Measurements from ENCODE around the gene KDM5B.

KDM5B gene

GRCh38 chr1:202711949-202712635 is 96.1 kb downstream of the KDM5B start:
- DNase-seq (ENCODE audit: low read depth): no peak

DNA sequence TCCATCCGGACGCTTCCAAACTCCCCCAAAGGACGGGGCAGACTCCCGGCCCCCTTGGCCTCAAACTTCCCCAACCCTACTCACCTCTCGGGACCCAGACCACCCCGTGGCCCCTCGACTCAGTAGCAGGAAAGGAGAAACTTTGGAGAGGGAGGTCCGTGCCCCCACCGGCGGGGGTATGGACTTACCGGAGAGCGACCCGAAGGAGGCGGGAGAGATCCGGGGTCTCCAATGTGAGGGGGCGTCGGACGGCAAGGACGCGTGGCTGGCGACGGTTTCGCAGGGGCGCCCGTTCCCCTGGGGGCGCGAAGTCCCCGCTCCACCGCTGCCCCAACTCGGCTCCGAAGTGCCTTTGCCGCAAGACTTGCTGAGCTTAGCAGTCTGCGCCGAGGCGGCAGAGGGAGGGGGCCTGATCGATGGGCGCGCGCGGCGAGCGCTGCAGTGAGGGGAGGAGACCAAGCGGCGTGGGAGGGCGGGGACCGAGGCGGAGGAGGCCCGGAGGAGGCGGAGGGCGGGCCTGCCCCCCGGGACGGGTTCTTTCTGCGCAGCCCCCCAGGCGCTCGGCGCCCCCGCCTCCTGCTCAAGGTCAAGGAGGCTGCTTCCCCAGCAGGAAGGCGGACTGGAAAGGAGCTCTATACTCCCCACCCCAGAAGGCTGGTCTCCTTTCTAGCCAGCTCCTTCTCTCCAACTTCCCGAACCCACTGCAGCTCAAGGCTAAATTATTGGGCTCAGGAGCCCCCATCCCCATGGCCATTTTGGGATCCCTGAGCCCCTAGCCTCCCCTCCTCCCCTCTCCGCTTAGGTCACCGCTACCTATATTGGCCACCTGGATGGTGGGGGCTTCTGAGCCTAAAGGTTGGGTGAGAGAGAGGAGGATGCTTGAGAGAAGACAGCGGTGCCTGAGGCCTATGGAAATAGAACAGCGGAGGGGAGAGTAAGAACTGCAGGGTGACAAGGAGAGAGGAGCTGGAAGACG is 97.9 kb downstream of the KDM5B start, which contains the start of gene SYT2:
Gene SYT2 (minus strand): TSS at position 385 of the 976 bp plus-strand sequence. CDS start 104,682 bp downstream, outside the sequence.
- no peak for DNase-seq (ENCODE audit: low read depth)

DNA sequence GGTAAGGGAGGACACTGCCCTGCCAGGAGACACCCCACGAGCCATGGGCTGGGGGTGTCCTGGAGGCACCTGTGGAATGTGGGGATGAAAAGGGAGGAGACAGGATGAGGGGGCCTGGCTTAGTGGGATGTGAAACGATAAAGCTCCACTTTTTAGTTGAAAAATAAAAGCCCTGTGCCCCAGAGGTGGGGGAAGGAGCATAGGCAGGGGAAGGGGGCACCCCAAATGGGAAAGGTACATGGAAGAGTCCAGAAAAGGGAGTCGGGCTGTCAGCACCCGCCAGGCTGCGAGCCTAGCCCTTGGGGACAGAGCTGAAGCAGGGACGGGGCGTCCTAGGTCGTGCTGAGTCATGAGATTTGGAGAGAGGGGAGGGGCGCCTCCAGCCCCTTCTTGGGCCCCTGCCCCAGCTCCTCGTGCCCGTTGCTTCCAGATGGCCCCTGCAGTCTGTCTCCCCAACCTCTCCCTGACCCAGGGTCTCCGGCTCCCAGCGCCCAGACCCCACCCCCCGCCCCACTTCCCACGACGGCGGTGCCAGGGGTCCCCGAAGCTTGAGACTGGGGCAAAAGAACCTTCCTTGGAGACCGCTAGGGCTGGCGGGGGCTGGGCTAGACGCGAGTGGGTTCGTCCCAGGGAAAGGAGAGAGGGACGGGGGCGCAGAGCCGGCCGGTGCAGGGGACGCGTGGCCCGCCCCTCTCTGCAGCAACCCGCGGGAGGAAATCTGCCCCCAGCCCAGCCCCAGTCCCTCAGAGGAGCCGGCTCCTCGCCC is 98.8 kb downstream of the KDM5B start:
- DNase-seq (ENCODE audit: low read depth): no peak

DNA sequence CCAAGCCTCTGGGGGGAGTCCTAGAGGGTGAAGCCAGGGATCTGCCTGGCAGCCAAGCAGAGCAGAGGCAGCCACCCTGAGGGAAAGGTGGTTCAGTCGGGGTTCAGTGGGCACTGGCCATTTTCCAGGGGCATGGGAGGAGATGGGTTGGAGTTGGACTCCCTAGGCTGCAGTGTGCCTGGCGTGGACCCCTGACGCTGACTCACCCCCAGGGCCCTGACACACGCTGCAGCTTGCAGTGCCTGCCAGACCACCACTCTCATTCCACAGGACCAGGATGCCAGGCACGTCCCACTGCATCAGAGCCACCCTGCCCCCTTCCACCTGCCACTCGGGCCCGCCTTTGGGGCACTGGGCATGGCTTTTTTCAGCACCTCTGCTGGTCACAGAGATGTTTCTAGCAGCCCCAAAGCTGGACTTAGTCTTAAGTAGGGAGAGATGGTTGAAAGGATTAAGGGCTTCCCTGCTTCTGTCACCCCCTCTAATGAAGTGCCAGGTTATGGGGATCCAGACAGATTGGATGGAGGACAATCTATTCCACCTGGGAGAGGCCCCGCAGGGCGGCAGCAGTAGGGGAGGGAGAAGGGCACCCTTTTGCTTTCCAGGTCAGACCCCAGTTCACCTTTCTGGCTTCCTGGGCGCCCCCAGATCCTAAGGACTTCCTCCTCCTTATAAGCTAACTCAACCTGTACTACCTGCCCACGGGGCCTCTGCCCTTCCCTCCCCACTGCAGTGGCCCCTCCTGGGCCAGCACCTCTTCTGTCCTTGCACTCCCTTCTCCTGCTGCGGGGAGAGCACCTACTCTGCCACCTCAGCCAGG is 99.6 kb downstream of the KDM5B start:
- no peak for DNase-seq (ENCODE audit: low read depth)

GRCh38 chr1:202706851-202707250 is 101.4 kb downstream of the KDM5B start:
- DNase-seq (ENCODE audit: low read depth): no peak

- DNase-seq (ENCODE audit: low read depth): no peak
Measured at GRCh38 chr1:202704601-202705000, 103.6 kb downstream of the KDM5B start.

- DNase-seq (ENCODE audit: low read depth): no peak
Measured at GRCh38 chr1:202703191-202703590, 105.0 kb downstream of the KDM5B start.

- no peak for DNase-seq (ENCODE audit: low read depth)
Measured at GRCh38 chr1:202702088-202702487, 106.1 kb downstream of the KDM5B start.

GRCh38 chr1:202701200-202701599 is 107.0 kb downstream of the KDM5B start:
- no peak for DNase-seq (ENCODE audit: low read depth)

GRCh38 chr1:202700061-202700460 is 108.2 kb downstream of the KDM5B start:
- DNase-seq (ENCODE audit: low read depth): no peak

- no peak for DNase-seq (ENCODE audit: low read depth)
Measured at GRCh38 chr1:202698276-202698675, 109.9 kb downstream of the KDM5B start.

DNA sequence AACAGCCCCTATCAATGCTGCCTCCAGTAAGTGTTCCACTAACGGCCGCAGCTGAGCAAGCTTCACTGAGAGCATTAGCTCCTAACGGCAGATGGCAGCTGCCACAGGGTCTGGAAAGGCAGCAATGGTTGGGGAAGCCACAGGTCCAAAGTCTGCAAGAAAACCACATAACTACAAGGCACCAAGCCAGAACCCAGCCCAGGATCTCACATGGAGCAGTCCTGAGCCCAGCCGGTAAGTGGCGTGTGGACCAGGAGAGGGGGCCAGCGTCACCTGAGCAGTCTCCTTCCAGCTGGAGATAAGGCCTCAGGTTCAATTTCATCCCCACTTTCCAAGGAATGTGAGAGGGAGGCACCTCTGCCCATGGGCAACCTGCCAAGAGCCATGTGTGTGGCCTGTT is 111.2 kb downstream of the KDM5B start:
- no peak for DNase-seq (ENCODE audit: low read depth)

- no peak for DNase-seq (ENCODE audit: low read depth)
Measured at GRCh38 chr1:202694314-202694713, 113.9 kb downstream of the KDM5B start.

DNA sequence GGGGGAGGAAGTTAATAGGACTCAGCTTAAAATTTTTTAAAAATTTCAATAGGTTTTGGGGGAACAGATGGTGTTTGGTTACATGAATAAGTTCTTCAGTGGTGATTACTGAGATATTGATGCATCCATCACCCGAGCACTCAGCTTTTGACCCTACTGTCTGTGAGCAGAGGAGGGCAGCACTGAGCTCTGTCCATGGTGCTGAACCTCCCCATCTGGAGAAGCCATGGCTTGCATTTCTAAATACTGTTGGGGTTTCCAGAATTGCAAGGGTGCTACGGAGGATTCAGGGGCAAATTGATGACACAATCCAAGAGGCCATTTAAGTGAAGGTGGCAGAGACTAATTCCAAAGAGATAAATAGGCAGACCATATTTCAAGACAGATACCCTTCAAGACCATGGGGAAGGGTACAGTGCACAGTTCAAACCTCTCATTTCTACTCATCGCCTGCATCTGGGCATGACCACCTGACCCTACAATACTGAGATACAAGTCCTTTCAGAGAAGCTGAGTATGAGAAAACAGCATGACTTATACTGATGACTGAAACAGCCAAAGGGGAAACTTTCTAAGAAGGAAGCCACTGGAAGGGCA is 115.2 kb downstream of the KDM5B start:
- DNase-seq (ENCODE audit: low read depth): peak; percentile 34

DNA sequence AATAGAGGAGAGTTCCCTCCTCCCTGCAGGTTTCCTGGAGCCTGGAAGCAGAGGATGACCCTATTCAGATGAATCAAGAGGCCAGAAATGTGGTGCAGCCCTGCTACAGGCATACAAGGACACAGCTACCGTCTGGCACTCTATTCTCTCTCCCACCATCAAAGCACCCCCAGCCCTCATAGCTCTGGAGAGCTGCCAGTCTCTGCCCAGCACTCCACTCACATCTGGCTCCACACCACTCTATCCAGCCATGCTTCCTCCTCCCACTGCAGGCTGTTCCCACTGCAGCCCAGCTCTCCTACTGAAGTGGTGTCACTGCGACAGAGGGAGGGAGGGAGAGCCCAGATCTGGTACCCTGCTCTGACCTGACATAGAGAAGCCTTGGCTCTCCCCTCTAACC is 116.4 kb downstream of the KDM5B start:
- DNase-seq (ENCODE audit: low read depth): no peak

DNA sequence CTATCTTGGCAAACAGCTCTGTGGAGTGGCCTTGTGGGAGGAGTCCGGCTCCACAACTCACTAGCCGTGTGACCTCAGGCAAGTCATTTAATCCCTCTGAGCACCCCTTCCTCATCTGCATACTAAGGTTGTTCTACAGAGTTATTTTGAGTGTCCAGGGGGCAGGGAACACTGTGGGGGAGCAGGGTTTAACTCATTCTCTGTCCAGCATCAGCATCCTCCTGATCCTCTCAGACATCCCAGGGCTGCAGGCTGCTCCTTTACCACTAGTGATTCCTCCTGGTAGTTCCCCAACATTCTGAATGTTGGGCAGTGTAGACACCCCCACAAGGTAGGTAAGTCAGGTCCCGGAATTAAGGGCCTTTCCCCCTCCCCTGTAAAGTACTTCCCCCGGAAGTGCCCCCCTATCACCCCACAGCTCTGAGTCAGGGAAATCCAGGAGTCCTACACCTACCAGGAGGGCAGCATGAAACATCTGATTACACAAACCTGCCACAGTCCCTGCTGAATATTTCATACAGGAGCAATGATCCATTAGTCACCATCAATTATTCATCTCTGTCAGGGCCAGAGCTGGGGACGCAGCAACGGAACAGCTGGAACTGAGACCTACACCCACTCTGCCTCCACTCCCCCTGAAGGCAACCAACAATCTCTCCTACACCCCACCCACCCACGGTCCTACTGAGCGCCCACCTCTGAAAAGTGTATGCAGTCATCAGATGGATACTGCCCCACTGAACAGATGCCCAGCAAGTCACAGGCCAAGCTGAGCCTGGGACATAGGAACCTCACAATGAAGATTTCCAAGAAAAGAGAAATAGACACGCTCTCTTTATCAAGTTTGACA is 118.5 kb downstream of the KDM5B start:
- no peak for DNase-seq (ENCODE audit: low read depth)

DNA sequence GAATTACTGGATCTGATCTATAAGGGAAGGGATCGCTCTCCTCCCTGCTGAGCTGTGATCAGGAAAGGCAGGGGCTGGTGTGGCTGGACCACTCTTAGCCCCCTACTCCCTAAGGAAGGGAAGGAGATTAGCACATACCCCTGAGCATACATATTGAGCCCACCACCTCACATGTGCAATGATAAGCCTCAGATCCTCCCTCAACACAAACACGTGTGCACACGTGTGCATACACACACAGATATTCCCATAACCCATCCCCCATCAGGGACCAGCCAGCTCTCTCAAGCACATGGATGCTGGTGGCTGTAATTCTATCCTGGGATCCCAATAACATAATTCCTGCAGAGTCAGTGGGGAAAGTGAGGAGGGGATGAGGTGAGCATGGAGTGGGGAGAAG is 119.1 kb downstream of the KDM5B start:
- DNase-seq (ENCODE audit: low read depth): no peak

- no peak for DNase-seq (ENCODE audit: low read depth)
Measured at GRCh38 chr1:202688401-202688800, 119.8 kb downstream of the KDM5B start.

DNA sequence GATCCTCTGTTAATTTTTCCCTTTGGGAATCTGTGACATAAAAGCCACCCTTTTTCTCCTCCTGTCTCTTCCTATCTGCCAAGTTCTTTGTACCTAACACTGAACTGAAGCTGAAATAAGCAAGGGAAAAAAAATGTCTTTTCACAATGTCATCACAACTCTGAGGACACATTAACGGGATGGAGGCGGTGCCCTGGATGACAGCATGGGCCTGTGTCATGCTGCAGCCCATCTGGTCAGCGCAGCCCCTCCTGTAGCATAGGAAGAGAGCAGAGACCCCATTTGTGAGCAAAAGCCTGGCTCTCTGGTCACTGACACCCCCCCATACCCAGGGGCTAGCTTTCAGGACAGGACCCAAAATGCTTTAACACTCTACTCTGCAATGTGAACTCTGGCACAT is 120.4 kb downstream of the KDM5B start:
- no peak for DNase-seq (ENCODE audit: low read depth)

DNA sequence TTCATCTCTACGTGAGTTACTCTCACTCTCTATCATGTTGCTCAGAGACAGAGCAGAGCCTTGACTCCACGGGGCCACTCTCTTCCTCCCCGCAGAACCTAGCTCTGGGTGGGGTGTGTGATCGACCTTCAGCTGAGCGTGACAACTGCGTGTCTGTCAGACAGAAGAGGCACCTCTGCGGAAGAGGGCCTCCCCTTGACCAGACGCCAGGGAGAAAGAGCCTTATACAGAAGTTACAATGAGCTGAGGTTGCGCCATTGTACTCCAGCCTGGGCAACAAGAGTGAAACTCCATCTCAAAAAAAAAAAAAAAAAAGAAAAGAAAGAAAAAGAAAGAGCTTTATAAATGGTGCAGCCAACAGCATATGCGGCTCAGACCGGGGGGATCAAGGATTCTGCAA is 120.9 kb downstream of the KDM5B start:
- DNase-seq (ENCODE audit: low read depth): no peak
